GM12878 (cell line): ENCODE measurements around the gene DLK1.

Source experiments
- BCL11A ChIP-seq: IDR thresholded peaks from 2 replicates; pipeline ENCODE4 v1.6.1; 2011; ENCODE audit warnings: low read depth, low read length
- JUNB ChIP-seq: IDR thresholded peaks from 2 replicates; pipeline ENCODE4 v1.6.1; 2016; ENCODE audit warnings: antibody characterized with exemption, mild to moderate bottlenecking
- RB1 ChIP-seq: fragments of 450-650 bp; formaldehyde crosslinking; IDR thresholded peaks from 2 replicates; pipeline ENCODE4 v1.6.1; 2017; ENCODE audit warnings: mild to moderate bottlenecking, borderline replicate concordance
- SIN3A ChIP-seq: IDR thresholded peaks from 2 replicates; pipeline ENCODE4 v1.6.1; 2012; ENCODE audit warnings: low read depth, low read length, improper control_type of control experiment
- ZNF274 ChIP-seq: IDR thresholded peaks from one replicate; pipeline ENCODE4 v1.8.0; 2011; ENCODE audit not compliant: insufficient read length, insufficient read depth
- TF ChIP-seq, protein P1 (sequence below): IDR thresholded peaks from 2 replicates; pipeline ENCODE4 v1.6.1; 2012; ENCODE audit warnings: mild to moderate bottlenecking, low read depth, low read length
- TF ChIP-seq, protein P2 (sequence below), 3 experiments: IDR thresholded peaks in 2 of 3; conservative IDR thresholded peaks in 1 of 3; 2 replicates each; pipeline ENCODE4 v1.5.1; 2011; ENCODE audit warnings: low read depth in 3 of 3, low read length in 3 of 3, mild to moderate bottlenecking in 3 of 3, control low read depth in 2 of 3, moderate library complexity in 2 of 3, inconsistent platforms in 1 of 3, mixed read lengths in 1 of 3; ENCODE audit not compliant: control insufficient read depth in 2 of 3, insufficient read depth in 1 of 3; ENCODE audit errors: extremely low read depth in 1 of 3

DNA sequence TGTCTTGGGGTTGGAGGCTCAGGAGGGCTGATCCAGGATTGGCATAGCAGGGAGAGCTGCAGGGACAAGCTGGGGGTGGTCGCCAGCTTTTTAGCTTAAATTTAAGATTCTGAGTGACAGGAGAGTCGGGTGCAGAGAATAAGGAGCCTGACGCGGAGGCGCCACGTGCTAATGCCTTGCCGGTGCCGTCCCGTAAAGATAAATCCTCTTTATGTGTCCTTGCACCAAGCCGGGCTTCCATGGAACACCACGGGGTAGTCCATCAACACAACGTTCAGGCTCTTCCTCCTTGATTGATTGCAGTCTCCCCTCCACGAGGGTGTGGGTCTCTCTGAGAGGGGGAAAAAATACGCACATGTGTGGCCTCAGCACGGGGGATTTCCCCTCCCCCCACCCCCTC lies 3.9 kb downstream of the DLK1 start:
- TF ChIP-seq ZNF274 (no peak), JUNB (no peak), SIN3A (no peak), RB1 (no peak), BCL11A (no peak)
- TF ChIP-seq, protein P1, sequence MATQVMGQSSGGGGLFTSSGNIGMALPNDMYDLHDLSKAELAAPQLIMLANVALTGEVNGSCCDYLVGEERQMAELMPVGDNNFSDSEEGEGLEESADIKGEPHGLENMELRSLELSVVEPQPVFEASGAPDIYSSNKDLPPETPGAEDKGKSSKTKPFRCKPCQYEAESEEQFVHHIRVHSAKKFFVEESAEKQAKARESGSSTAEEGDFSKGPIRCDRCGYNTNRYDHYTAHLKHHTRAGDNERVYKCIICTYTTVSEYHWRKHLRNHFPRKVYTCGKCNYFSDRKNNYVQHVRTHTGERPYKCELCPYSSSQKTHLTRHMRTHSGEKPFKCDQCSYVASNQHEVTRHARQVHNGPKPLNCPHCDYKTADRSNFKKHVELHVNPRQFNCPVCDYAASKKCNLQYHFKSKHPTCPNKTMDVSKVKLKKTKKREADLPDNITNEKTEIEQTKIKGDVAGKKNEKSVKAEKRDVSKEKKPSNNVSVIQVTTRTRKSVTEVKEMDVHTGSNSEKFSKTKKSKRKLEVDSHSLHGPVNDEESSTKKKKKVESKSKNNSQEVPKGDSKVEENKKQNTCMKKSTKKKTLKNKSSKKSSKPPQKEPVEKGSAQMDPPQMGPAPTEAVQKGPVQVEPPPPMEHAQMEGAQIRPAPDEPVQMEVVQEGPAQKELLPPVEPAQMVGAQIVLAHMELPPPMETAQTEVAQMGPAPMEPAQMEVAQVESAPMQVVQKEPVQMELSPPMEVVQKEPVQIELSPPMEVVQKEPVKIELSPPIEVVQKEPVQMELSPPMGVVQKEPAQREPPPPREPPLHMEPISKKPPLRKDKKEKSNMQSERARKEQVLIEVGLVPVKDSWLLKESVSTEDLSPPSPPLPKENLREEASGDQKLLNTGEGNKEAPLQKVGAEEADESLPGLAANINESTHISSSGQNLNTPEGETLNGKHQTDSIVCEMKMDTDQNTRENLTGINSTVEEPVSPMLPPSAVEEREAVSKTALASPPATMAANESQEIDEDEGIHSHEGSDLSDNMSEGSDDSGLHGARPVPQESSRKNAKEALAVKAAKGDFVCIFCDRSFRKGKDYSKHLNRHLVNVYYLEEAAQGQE = no peak
- TF ChIP-seq, protein P2, sequence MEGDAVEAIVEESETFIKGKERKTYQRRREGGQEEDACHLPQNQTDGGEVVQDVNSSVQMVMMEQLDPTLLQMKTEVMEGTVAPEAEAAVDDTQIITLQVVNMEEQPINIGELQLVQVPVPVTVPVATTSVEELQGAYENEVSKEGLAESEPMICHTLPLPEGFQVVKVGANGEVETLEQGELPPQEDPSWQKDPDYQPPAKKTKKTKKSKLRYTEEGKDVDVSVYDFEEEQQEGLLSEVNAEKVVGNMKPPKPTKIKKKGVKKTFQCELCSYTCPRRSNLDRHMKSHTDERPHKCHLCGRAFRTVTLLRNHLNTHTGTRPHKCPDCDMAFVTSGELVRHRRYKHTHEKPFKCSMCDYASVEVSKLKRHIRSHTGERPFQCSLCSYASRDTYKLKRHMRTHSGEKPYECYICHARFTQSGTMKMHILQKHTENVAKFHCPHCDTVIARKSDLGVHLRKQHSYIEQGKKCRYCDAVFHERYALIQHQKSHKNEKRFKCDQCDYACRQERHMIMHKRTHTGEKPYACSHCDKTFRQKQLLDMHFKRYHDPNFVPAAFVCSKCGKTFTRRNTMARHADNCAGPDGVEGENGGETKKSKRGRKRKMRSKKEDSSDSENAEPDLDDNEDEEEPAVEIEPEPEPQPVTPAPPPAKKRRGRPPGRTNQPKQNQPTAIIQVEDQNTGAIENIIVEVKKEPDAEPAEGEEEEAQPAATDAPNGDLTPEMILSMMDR (IDR thresholded peaks at IDR 0.05 in 2 of 3, conservative IDR thresholded peaks at IDR 0.05 in 1 of 3; ENCODE audit: control insufficient read depth in 2 of 3, extremely low read depth in 1 of 3, insufficient read depth in 1 of 3, low read depth in 3 of 3, low read length in 3 of 3) = no peak
